Esophagus muscularis mucosa (tissue), 3 donors: ENCODE results near the gene CNTRL.

Experiments used
- CTCF ChIP-seq, 3 experiments: fragments of 200-600 bp in 2 of 3; fragments of 450-650 bp in 1 of 3; sonication (generic) in 2 of 3; IDR thresholded peaks; one replicate each; pipeline ENCODE4 v1.5.1; 2017 to 2019; ENCODE audit warnings: antibody characterized with exemption in 3 of 3, mild to moderate bottlenecking in 2 of 3, moderate library complexity in 1 of 3
- POLR2A ChIP-seq: fragments of 450-650 bp; IDR thresholded peaks from one replicate; pipeline ENCODE4 v1.6.1; 2017; ENCODE audit warnings: antibody characterized with exemption, moderate library complexity, mild to moderate bottlenecking, low read depth

- TF ChIP-seq CTCF (IDR thresholded peaks at IDR 0.05) (no peak), POLR2A (no peak)
These were observed 66.6 kb downstream of the CNTRL start for GRCh38 chr9:121141306-121141705.
